ENCODE results near the gene NOS1AP.

NOS1AP gene

GRCh38 chr1:162218975-162219374 lies 149.5 kb downstream of the NOS1AP start:
- no peak for DNase-seq (ENCODE audit: low read depth in 2 of 2)

GRCh38 chr1:162219461-162219860 lies 150.0 kb downstream of the NOS1AP start:
- no peak for DNase-seq (ENCODE audit: low read depth in 2 of 2)

- DNase-seq (ENCODE audit: low read depth in 2 of 2): no peak
These were observed 150.6 kb downstream of the NOS1AP start for GRCh38 chr1:162220009-162220539.

GRCh38 chr1:162222014-162222413 lies 152.5 kb downstream of the NOS1AP start:
- no peak for DNase-seq (ENCODE audit: low read depth in 2 of 2)

GRCh38 chr1:162222730-162223129 lies 153.2 kb downstream of the NOS1AP start:
- no peak for DNase-seq (ENCODE audit: low read depth in 2 of 2)

GRCh38 chr1:162223488-162223887 lies 154.0 kb downstream of the NOS1AP start:
- DNase-seq (ENCODE audit: low read depth in 2 of 2): no peak

GRCh38 chr1:162224267-162224666 lies 154.8 kb downstream of the NOS1AP start:
- DNase-seq (ENCODE audit: low read depth in 2 of 2): no peak

- DNase-seq (ENCODE audit: low read depth in 2 of 2): no peak
These were observed 159.1 kb downstream of the NOS1AP start for GRCh38 chr1:162228586-162228985.

- DNase-seq (ENCODE audit: low read depth in 2 of 2): no peak
These were observed 160.1 kb downstream of the NOS1AP start for GRCh38 chr1:162229549-162229948.

GRCh38 chr1:162230096-162230495 lies 160.6 kb downstream of the NOS1AP start:
- DNase-seq (ENCODE audit: low read depth in 2 of 2): no peak

GRCh38 chr1:162230517-162230916 lies 161.0 kb downstream of the NOS1AP start:
- DNase-seq (ENCODE audit: low read depth in 2 of 2): no peak

GRCh38 chr1:162232034-162232711 lies 162.7 kb downstream of the NOS1AP start:
- DNase-seq (ENCODE audit: low read depth in 2 of 2): no peak

- no peak for DNase-seq (ENCODE audit: low read depth in 2 of 2)
These were observed 163.6 kb downstream of the NOS1AP start for GRCh38 chr1:162233066-162233465.

- DNase-seq (ENCODE audit: low read depth in 2 of 2): no peak
These were observed 164.4 kb downstream of the NOS1AP start for GRCh38 chr1:162233937-162234336.

GRCh38 chr1:162234571-162234970 lies 165.1 kb downstream of the NOS1AP start:
- DNase-seq (ENCODE audit: low read depth in 2 of 2): no peak

GRCh38 chr1:162235241-162235800 lies 165.8 kb downstream of the NOS1AP start:
- DNase-seq (ENCODE audit: low read depth in 2 of 2): peak; percentile 62 to 67

- DNase-seq (ENCODE audit: low read depth in 2 of 2): no peak
These were observed 166.7 kb downstream of the NOS1AP start for GRCh38 chr1:162236201-162236600.

- no peak for DNase-seq (ENCODE audit: low read depth in 2 of 2)
These were observed 167.1 kb downstream of the NOS1AP start for GRCh38 chr1:162236618-162237017.

GRCh38 chr1:162240577-162240976 lies 171.1 kb downstream of the NOS1AP start:
- DNase-seq (ENCODE audit: low read depth in 2 of 2): no peak

GRCh38 chr1:162242804-162243203 lies 173.3 kb downstream of the NOS1AP start:
- no peak for DNase-seq (ENCODE audit: low read depth in 2 of 2)

- no peak for DNase-seq (ENCODE audit: low read depth in 2 of 2)
These were observed 179.5 kb downstream of the NOS1AP start for GRCh38 chr1:162248854-162249535.

- no peak for DNase-seq (ENCODE audit: low read depth in 2 of 2)
These were observed 180.7 kb downstream of the NOS1AP start for GRCh38 chr1:162250004-162250730.
